MM.1S (cell line): Measurements from ENCODE around the gene STAT1.

Experiments
- DNase-seq: peaks from one replicate; pipeline ENCODE4 v3.0.0-alpha.2; 2015
- H2AFZ ChIP-seq: fragments of 300-600 bp; sonication (generic); 2 replicates; pipeline ENCODE4 v1.6.0; 2016; ENCODE audit warnings: antibody characterized with exemption, low read length
- H3F3A ChIP-seq: fragments of 300-600 bp; sonication (generic); 2 replicates; pipeline ENCODE4 v1.6.1; 2016; ENCODE audit warnings: mild to moderate bottlenecking, antibody characterized with exemption, low read length, moderate library complexity, mixed read lengths; ENCODE audit not compliant: insufficient read depth
- H3K27ac ChIP-seq: fragments of 300-600 bp; sonication (generic); 2 replicates; pipeline ENCODE4 v1.5.1; 2016; ENCODE audit warnings: mild to moderate bottlenecking, low read length
- H3K27me3 ChIP-seq: fragments of 300-600 bp; sonication (generic); replicated peaks from 2 replicates; pipeline ENCODE4 v1.6.0; 2016; ENCODE audit warnings: low read length; ENCODE audit not compliant: insufficient read depth
- H3K36me3 ChIP-seq: fragments of 300-600 bp; sonication (generic); replicated peaks from 2 replicates; pipeline ENCODE4 v1.6.1; 2016; ENCODE audit warnings: mild to moderate bottlenecking, low read length, mixed read lengths; ENCODE audit not compliant: insufficient read depth
- H3K4me1 ChIP-seq: fragments of 300-600 bp; sonication (generic); 2 replicates; pipeline ENCODE4 v1.6.1; 2016; ENCODE audit warnings: low read length, mixed read lengths
- H3K4me2 ChIP-seq: fragments of 300-600 bp; sonication (generic); 2 replicates; pipeline ENCODE4 v1.6.0; 2016; ENCODE audit warnings: low read depth, low read length
- H3K4me3 ChIP-seq: fragments of 300-600 bp; sonication (generic); 2 replicates; pipeline ENCODE4 v1.5.1; 2016; ENCODE audit warnings: low read length, mixed read lengths
- H3K79me2 ChIP-seq: fragments of 300-600 bp; sonication (generic); 2 replicates; pipeline ENCODE4 v1.6.1; 2016; ENCODE audit warnings: mixed run types, low read length, mixed read lengths
- H3K9ac ChIP-seq: fragments of 300-600 bp; sonication (generic); 2 replicates; pipeline ENCODE4 v1.6.1; 2016; ENCODE audit warnings: low read length, mixed read lengths
- H3K9me2 ChIP-seq: fragments of 300-600 bp; sonication (generic); replicated peaks from 2 replicates; pipeline ENCODE4 v1.6.1; 2016; ENCODE audit warnings: mild to moderate bottlenecking, low read length, mixed read lengths; ENCODE audit not compliant: insufficient read depth
- H3K9me3 ChIP-seq: fragments of 300-600 bp; sonication (generic); replicated peaks from 2 replicates; pipeline ENCODE4 v1.6.1; 2016; ENCODE audit warnings: mild to moderate bottlenecking, low read length, mixed read lengths; ENCODE audit not compliant: insufficient read depth
- H4K20me1 ChIP-seq: fragments of 300-600 bp; sonication (generic); 2 replicates; pipeline ENCODE4 v1.6.1; 2016; ENCODE audit warnings: mild to moderate bottlenecking, low read length, moderate library complexity, mixed read lengths; ENCODE audit not compliant: insufficient read depth
- EZH2 ChIP-seq: fragments of 300-600 bp; sonication (generic); optimal IDR thresholded peaks from 2 replicates; pipeline ENCODE3; 2017; ENCODE audit warnings: low read depth, mild to moderate bottlenecking, antibody characterized with exemption, low read length, mixed read lengths
- EZH2phosphoT487 ChIP-seq: fragments of 300-600 bp; sonication (generic); IDR thresholded peaks from 2 replicates; pipeline ENCODE4 v1.6.1; 2018; ENCODE audit warnings: antibody characterized with exemption, low read length
- TF ChIP-seq, protein P1 (sequence below): fragments of 300-600 bp; sonication (generic); IDR thresholded peaks from 2 replicates; pipeline ENCODE4 v1.5.1; 2016; ENCODE audit warnings: antibody characterized with exemption, low read length, mixed read lengths

The STAT1 gene

DNA sequence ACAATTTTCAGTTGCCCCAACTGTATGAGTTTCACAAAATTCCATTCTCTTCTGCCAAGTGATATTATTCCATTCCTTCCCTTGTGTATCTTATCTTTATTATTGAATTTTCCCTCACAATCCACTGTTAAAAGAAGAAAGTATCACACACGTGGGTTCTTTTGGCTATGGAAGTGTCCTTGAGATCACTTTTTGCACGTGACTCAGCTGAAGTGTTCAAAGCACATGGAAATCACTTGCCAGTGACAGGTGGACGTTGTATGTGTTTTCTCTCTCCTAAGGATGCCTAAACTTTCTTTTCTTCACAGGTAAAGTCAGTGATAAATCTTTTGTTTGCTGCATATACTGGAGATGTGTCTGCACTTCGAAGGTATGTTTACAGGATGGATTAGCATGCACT, 60.7 kb downstream of the STAT1 start:
- Histone ChIP-seq H3K27me3 (no peaks in the 10 kb centered on the region), H4K20me1 (no peaks in the 10 kb centered on the region), H3K9ac (no peak overlapping the region), H2AFZ (no peak overlapping the region), H3F3A (0 out of 2 replicates have a peak, but pooled peaks cover 3% of the 10 kb centered on the region), H3K79me2 (no peaks in the 10 kb centered on the region), H3K9me3 (no peaks in the 10 kb centered on the region), H3K4me3 (no peak overlapping the region), H3K4me1 (no peaks in the 10 kb centered on the region), H3K36me3 (no peaks in the 10 kb centered on the region), H3K9me2 (no peaks in the 10 kb centered on the region), H3K4me2 (no peak overlapping the region), H3K27ac (no peak overlapping the region)
- TF ChIP-seq EZH2phosphoT487 = no peak
- TF ChIP-seq, protein P1, sequence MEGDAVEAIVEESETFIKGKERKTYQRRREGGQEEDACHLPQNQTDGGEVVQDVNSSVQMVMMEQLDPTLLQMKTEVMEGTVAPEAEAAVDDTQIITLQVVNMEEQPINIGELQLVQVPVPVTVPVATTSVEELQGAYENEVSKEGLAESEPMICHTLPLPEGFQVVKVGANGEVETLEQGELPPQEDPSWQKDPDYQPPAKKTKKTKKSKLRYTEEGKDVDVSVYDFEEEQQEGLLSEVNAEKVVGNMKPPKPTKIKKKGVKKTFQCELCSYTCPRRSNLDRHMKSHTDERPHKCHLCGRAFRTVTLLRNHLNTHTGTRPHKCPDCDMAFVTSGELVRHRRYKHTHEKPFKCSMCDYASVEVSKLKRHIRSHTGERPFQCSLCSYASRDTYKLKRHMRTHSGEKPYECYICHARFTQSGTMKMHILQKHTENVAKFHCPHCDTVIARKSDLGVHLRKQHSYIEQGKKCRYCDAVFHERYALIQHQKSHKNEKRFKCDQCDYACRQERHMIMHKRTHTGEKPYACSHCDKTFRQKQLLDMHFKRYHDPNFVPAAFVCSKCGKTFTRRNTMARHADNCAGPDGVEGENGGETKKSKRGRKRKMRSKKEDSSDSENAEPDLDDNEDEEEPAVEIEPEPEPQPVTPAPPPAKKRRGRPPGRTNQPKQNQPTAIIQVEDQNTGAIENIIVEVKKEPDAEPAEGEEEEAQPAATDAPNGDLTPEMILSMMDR = no peak
- TF ChIP-seq EZH2 = no peak
- no peak for DNase-seq

DNA sequence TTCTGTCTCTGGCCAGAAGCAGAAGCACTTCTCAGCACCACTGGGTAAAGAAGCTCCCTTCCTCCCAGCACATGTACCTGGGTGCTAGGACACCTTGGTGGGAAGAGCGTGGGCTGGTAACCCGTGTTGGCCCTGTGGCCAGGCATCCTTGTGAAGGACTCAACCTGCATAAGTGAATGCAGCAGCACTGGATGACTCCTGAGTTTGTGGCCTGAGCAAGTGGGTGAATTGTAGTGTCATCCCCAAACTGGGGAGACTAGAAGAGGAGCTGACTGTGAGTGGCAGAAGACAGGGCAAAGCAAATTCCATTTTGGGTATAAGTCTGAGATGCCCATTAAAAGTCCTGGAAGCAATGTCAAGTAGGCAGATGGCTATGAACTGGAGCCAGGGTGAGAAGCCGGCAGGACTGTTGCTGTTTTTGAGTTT, 63.4 kb downstream of the STAT1 start:
- TF ChIP-seq, protein P1 = no peak
- no peak for TF ChIP-seq EZH2
- TF ChIP-seq EZH2phosphoT487 = no peak
- DNase-seq = no peak
- no peaks in the 10 kb centered on the region for H3K9me3 ChIP-seq
- H3K9ac ChIP-seq = no peak overlapping the region
- no peak overlapping the region for H3K4me3 ChIP-seq
- H3K27me3 ChIP-seq = no peaks in the 10 kb centered on the region
- H3K79me2 ChIP-seq = no peaks in the 10 kb centered on the region
- 0 out of 2 replicates have a peak, but pooled peaks cover 3% of the 10 kb centered on the region for H3F3A ChIP-seq
- peaks cover 11% of the 10 kb centered on the region for H3K4me1 ChIP-seq
- H4K20me1 ChIP-seq = no peaks in the 10 kb centered on the region
- no peak overlapping the region for H3K4me2 ChIP-seq
- no peaks in the 10 kb centered on the region for H3K9me2 ChIP-seq
- no peak overlapping the region for H3K27ac ChIP-seq
- no peak overlapping the region for H2AFZ ChIP-seq
- H3K36me3 ChIP-seq = no peaks in the 10 kb centered on the region

DNA sequence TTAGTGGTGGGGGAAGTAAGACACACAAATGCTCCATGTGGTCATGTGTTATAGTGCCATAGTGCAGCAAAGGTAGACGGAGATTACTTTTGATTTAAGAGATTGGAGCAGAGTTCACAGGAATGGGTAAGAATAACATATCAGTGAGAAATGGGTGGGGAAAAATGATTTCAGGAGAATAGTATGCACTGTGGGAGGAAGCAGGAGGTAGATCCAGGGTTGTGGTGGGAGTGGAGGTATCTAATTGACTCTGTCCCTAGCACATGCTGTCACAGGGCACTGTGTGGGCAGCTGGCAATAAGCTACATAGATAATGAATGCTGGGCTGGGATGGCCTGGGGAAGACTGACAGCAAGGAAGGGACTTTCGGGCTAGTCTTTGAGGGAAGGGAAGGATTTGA, 65.3 kb downstream of the STAT1 start:
- Histone ChIP-seq H3K79me2 (no peaks in the 10 kb centered on the region), H3K36me3 (no peaks in the 10 kb centered on the region), H3K4me3 (no peak overlapping the region), H3F3A (no peaks in the 10 kb centered on the region), H3K9me3 (no peaks in the 10 kb centered on the region), H4K20me1 (no peaks in the 10 kb centered on the region), H3K9me2 (no peaks in the 10 kb centered on the region), H3K4me2 (no peak overlapping the region), H3K9ac (no peak overlapping the region), H3K27ac (no peak overlapping the region), H2AFZ (no peak overlapping the region), H3K27me3 (no peaks in the 10 kb centered on the region), H3K4me1 (peaks cover 11% of the 10 kb centered on the region)
- TF ChIP-seq EZH2phosphoT487 (no peak), EZH2 (no peak)
- TF ChIP-seq, protein P1 = no peak
- DNase-seq = no peak
